ENCODE results near the gene ALG9. TPM values are rescaled to one million over a fixed set of nuclear protein-coding genes. Genes with fewer than 3 reads are reported as not detected.
A peak's percentile ranks its signal among the peaks of the same experiment; 100 is the strongest.
"Not testable (repeated sequence)": the region's sequence is repeated elsewhere in the genome, so short reads cannot be mapped to it uniquely, and the experiment has no call there.

ALG9 gene
- total RNA-seq, 1 donor from 2014 or later = 19.2 TPM

DNA sequence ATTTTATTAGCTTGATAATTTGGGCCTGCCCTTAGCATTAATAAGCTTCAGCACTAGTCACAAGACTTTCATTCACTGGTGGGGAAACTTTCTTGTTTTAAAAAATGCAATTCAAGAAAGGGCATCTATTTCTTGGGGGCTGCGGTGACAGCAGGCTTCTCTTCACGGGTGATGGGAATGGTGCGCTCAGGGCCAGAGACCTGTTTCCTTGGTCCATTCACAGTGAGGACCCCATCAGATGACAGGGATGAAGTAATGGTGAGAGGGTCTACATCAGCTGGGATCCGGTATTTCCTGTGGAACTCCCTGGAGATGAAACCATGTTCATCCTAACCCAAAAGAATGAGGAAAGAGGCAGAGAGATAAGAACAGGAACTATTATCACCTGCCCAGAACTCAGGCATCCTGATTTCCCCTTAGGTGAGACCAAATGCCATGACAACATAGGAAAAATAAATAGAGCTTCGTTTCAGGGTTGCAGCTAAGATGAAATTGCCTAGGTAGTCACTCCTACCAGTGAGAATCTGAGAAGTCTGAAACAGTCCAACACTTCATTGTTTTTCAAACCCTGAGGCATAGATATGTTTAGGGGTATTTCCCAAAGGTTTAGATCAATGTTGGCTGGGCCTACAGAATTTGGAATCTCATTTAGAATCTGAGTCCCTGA, 37.4 kb upstream of the ALG9 start:
- DNase-seq (ENCODE audit: low read depth) = no peak
- TF ChIP-seq, protein P1, sequence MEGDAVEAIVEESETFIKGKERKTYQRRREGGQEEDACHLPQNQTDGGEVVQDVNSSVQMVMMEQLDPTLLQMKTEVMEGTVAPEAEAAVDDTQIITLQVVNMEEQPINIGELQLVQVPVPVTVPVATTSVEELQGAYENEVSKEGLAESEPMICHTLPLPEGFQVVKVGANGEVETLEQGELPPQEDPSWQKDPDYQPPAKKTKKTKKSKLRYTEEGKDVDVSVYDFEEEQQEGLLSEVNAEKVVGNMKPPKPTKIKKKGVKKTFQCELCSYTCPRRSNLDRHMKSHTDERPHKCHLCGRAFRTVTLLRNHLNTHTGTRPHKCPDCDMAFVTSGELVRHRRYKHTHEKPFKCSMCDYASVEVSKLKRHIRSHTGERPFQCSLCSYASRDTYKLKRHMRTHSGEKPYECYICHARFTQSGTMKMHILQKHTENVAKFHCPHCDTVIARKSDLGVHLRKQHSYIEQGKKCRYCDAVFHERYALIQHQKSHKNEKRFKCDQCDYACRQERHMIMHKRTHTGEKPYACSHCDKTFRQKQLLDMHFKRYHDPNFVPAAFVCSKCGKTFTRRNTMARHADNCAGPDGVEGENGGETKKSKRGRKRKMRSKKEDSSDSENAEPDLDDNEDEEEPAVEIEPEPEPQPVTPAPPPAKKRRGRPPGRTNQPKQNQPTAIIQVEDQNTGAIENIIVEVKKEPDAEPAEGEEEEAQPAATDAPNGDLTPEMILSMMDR (conservative IDR thresholded peaks at IDR 0.05; ENCODE audit: low read depth, low read length) = no peak
- H3K4me3 ChIP-seq (ENCODE audit: low read depth, low read length) = peak overlapping the region; percentile 67

DNA sequence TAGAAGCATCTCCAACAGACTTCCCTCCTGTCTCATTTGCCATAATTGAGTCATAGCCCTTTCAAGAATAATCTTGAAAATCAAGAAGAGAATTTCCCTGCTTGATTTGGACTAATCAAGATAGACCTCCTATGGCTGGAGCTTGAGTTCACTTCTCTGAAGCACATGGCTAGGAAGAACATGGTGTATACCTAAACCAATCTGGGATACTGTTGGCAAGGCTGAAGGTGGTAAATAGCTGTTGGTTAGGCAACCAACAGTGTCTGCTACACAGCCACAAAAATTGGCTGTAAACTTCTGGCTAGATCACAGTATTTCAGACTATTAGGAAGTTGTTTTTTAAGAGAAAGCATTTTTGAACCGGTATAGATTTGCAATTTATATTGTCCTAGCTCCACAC, 35.3 kb upstream of the ALG9 start:
- TF ChIP-seq, protein P1 (conservative IDR thresholded peaks at IDR 0.05; ENCODE audit: low read depth, low read length) = no peak
- no peak overlapping the region for H3K4me3 ChIP-seq (ENCODE audit: low read depth, low read length)
- no peak for DNase-seq (ENCODE audit: low read depth)

DNA sequence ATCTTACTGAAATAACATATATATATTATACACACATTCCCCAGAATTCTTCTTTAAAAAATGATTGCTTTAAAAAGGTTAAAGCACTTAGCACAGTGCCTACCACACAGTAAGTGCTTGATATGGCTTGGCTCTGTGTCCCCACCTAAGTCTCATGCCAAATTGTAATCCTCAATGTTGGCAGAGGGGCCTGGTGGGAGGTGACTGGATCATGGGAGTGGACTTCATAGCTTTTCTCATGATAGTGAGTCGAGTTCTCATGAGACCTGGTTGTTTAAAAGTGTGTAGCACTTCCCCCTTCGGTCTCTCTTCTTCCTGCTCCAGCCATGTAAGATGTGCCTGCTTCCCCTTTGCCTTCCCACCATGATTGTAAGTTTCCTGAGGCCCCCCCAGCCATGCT, 34.0 kb upstream of the ALG9 start:
- DNase-seq (ENCODE audit: low read depth) = no peak
- TF ChIP-seq, protein P1 (conservative IDR thresholded peaks at IDR 0.05; ENCODE audit: low read depth, low read length) = no peak
- no peak overlapping the region for H3K4me3 ChIP-seq (ENCODE audit: low read depth, low read length)

DNA sequence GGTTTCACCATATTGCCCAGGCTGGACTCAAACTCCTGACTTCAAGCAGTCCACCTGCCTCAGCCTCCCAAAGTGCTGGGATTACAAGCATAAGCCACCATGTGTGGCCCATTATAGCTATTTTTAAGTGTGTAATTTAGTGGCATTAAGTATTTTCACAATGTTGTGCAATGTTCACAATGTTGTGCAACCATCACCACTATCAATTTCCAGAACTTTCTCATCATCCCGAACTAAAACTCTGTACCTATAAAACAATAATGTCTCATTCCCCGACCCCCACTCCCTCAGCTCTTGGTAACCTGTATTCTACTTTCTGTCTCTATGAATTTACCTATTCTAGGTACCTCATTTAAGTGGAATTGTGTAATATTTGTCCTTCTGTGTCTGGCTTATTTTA, 15.5 kb upstream of the ALG9 start:
- no peak overlapping the region for H3K4me3 ChIP-seq (ENCODE audit: low read depth, low read length)
- DNase-seq (ENCODE audit: low read depth) = no peak
- TF ChIP-seq, protein P1 (conservative IDR thresholded peaks at IDR 0.05; ENCODE audit: low read depth, low read length) = no peak

DNA sequence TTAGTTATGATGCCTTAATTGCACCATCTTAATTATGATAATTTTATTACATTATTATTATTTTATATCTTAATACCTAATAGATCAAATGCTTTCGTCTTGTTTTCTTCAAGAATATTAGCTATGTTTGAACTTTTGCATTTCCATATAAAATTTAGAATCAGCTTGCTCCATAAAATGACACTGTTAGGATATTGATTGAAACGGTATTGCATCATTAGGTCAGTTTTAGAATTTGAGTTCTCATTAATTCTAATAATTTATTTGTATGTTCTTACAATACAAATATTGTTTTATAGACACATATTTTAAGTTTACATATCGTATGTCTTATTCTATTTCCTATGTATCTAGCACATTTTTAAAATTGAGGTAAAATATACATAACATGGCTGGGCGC, 14.7 kb upstream of the ALG9 start:
- TF ChIP-seq, protein P1 (conservative IDR thresholded peaks at IDR 0.05; ENCODE audit: low read depth, low read length) = no peak
- H3K4me3 ChIP-seq (ENCODE audit: low read depth, low read length) = no peak overlapping the region
- no peak for DNase-seq (ENCODE audit: low read depth)

DNA sequence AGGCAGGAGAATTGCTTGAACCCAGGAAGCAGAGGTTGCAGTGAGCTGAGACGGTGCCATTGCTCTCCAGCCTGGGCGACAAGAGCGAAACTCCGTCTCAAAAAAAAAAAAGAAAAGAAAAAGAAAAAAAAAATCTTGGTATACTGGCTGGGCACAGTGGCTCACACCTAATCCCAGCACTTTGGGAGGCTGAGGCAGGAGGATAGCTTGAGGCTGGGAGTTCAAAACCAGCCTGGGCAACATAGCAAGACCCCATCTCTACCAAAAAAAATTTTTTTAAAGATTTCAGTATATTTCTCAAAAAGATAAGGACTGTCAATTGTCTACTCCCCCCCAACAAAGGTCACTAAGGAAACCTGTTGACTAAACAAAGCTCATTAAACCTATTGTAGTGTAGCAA, 13.7 kb upstream of the ALG9 start:
- H3K4me3 ChIP-seq (ENCODE audit: low read depth, low read length); DNase-seq (ENCODE audit: low read depth): not testable (repeated sequence)

DNA sequence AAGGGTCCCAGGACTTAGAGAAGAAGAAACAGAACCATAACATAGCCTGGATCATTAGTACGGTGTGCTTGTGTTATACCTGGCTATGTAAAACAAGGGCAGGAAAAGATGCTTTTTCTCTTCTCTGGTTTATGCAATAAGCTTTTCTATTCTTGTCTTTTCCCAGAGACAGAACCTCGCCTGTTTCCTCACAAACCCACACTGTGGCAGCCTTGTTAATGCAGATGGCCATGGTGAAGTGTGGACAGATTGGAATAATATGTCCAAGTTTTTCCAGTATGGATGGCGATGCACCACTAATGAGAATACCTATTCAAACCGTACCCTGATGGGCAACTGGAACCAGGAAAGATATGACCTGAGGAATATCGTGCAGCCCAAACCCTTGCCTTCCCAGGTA, 10.8 kb upstream of the ALG9 start:
- TF ChIP-seq, protein P1 (conservative IDR thresholded peaks at IDR 0.05; ENCODE audit: low read depth, low read length) = no peak
- DNase-seq (ENCODE audit: low read depth) = no peak
- H3K4me3 ChIP-seq (ENCODE audit: low read depth, low read length) = no peak overlapping the region
